ENCODE data around the gene CCL17. TPM values are rescaled to one million over a fixed set of nuclear protein-coding genes. Genes with fewer than 3 reads are reported as not detected.

CCL17 gene
- total and polyA plus RNA-seq, 10 of the 15 experiments (the other 5 are each of a cell fraction or from before 2014, with no cell fraction given), result 1.2 to 84.9 (median 34.2) TPM

DNA sequence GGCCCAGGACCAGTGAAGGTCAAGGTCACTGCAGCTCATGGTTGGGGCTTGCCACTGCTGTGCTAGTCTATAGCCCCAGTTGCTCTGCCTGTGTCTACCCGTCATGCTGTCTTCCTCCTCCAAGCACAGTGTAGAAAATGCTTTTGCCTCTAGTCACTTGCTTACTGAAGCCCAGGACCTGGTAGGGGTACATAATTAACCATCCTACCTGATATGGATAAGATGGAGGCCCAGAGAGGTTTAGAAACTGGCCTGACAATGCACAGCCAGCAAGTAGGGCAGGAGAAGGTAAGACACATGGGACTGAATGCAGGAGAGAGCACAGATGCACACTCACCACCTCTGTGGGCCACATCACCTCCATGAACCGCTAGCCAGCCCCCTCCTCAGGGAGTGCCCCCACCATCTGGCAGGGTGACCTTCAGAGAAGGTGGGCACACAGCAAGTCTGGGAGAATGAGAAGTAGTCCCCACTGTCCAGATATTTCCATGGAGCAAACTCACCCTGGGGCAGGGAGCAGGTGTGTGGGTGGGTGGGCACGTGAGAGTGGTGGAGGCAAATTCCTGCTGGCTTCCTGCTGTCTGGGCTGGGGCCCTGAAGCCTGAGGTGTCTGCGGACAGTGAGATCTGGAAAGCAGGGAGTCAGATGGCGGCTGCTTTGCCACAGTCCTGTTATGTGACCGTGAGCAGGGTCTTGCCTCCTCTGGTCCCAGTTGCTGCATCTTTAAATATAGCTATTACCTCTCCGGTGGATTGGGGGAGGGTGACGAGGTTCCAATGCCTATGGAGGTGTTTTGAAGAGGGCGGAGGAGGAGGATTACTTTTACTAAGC lies 31.2 kb upstream of the CCL17 start:
- in situ Hi-C loops (cut with MboI) (no loop called here), intact Hi-C loops (cut with micrococcal nuclease; ENCODE audit: unreplicated experiment) (no loop called here)
- Histone ChIP-seq H3K4me2 (ENCODE audit: control insufficient read depth, insufficient read depth) (peak overlapping the region; percentile 26), H3K9ac (ENCODE audit: control insufficient read depth, insufficient read depth, low read length) (no peak overlapping the region; the same call in 1 of the 2 replicates), H4K20me1 (ENCODE audit: control insufficient read depth, insufficient read depth) (no peaks in the 10 kb centered on the region), H3K4me3 (no peak overlapping the region), H3K27me3 (replicated peaks in 1 of 2; ENCODE audit: control insufficient read depth in 2 of 2, insufficient read depth in 2 of 2, low read length in 1 of 2) (no peaks in the 10 kb centered on the region), H3K9me3 (replicated peaks; ENCODE audit: control insufficient read depth, insufficient read depth, low read length) (no peaks in the 10 kb centered on the region), H3K27ac (ENCODE audit: control insufficient read depth, insufficient read depth) (no peak overlapping the region), H2AFZ (ENCODE audit: control insufficient read depth, low read depth, low read length) (no peak overlapping the region), H3K4me1 (ENCODE audit: control insufficient read depth, insufficient read depth, low read length) (peaks cover 22% of the 10 kb centered on the region), H3K79me2 (ENCODE audit: control insufficient read depth, insufficient read depth, low read length) (no peaks in the 10 kb centered on the region), H3K36me3 (ENCODE audit: control insufficient read depth in 2 of 2, insufficient read depth in 2 of 2, low read length in 1 of 2) (no peaks in the 10 kb centered on the region)
- ATAC-seq, result peak; percentile 27
- ChIA-PET SMC1A (ENCODE audit: uncharacterized antibody, unreplicated experiment) (interaction anchor here (0.8 to 7.0 kb wide), 8 partner anchors 9 to 70 kb away, joined by 3 to 55 read pairs (median 4); no protein-coding TSS in a partner anchor), RAD21 (ENCODE audit: unreplicated experiment) (interaction anchor here (0.9 to 5.3 kb wide), 13 partner anchors 8 to 114 kb away, joined by 3 to 41 read pairs (median 7); no protein-coding TSS in a partner anchor), CTCF (interaction anchor here (1.0 to 3.5 kb wide), 9 partner anchors 13 to 74 kb away, joined by 3 to 30 read pairs (median 5); no protein-coding TSS in a partner anchor), POLR2A (interaction anchor here (0.6 to 4.7 kb wide), 10 partner anchors 8 to 168 kb away, joined by 3 to 28 read pairs (median 4); no protein-coding TSS in a partner anchor)
- 57% methylated on average over 9 of the region's 9 CpGs for WGBS (ENCODE audit: insufficient coverage, insufficient replicate concordance, low lambda C conversion rate, missing lambda C conversion rate)
- BruUV-seq (replicated peaks), result TSS peak; percentile 57
- no peak for DNase-seq (ENCODE audit: low read depth, low spot score)
- no peak for FAIRE-seq
- TF ChIP-seq, protein P1, sequence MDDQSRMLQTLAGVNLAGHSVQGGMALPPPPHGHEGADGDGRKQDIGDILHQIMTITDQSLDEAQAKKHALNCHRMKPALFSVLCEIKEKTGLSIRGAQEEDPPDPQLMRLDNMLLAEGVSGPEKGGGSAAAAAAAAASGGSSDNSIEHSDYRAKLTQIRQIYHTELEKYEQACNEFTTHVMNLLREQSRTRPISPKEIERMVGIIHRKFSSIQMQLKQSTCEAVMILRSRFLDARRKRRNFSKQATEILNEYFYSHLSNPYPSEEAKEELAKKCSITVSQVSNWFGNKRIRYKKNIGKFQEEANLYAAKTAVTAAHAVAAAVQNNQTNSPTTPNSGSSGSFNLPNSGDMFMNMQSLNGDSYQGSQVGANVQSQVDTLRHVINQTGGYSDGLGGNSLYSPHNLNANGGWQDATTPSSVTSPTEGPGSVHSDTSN (IDR thresholded peaks at IDR 0.05; ENCODE audit: insufficient replicate concordance, low read depth, low read length), result no peak
- TF ChIP-seq, protein P2, sequence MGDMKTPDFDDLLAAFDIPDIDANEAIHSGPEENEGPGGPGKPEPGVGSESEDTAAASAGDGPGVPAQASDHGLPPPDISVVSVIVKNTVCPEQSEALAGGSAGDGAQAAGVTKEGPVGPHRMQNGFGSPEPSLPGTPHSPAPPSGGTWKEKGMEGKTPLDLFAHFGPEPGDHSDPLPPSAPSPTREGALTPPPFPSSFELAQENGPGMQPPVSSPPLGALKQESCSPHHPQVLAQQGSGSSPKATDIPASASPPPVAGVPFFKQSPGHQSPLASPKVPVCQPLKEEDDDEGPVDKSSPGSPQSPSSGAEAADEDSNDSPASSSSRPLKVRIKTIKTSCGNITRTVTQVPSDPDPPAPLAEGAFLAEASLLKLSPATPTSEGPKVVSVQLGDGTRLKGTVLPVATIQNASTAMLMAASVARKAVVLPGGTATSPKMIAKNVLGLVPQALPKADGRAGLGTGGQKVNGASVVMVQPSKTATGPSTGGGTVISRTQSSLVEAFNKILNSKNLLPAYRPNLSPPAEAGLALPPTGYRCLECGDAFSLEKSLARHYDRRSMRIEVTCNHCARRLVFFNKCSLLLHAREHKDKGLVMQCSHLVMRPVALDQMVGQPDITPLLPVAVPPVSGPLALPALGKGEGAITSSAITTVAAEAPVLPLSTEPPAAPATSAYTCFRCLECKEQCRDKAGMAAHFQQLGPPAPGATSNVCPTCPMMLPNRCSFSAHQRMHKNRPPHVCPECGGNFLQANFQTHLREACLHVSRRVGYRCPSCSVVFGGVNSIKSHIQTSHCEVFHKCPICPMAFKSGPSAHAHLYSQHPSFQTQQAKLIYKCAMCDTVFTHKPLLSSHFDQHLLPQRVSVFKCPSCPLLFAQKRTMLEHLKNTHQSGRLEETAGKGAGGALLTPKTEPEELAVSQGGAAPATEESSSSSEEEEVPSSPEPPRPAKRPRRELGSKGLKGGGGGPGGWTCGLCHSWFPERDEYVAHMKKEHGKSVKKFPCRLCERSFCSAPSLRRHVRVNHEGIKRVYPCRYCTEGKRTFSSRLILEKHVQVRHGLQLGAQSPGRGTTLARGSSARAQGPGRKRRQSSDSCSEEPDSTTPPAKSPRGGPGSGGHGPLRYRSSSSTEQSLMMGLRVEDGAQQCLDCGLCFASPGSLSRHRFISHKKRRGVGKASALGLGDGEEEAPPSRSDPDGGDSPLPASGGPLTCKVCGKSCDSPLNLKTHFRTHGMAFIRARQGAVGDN (IDR thresholded peaks at IDR 0.05), result no peak
- TF ChIP-seq GATAD2B (conservative IDR thresholded peaks at IDR 0.05; ENCODE audit: low read depth), result 0 out of 2 replicates have a peak, but pooled peaks have one; percentile 14
- TF ChIP-seq, protein P3, sequence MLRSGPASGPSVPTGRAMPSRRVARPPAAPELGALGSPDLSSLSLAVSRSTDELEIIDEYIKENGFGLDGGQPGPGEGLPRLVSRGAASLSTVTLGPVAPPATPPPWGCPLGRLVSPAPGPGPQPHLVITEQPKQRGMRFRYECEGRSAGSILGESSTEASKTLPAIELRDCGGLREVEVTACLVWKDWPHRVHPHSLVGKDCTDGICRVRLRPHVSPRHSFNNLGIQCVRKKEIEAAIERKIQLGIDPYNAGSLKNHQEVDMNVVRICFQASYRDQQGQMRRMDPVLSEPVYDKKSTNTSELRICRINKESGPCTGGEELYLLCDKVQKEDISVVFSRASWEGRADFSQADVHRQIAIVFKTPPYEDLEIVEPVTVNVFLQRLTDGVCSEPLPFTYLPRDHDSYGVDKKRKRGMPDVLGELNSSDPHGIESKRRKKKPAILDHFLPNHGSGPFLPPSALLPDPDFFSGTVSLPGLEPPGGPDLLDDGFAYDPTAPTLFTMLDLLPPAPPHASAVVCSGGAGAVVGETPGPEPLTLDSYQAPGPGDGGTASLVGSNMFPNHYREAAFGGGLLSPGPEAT (IDR thresholded peaks at IDR 0.05; ENCODE audit: low read depth), result 0 out of 2 replicates have a peak, but pooled peaks have one; percentile 4
- TF ChIP-seq KLF5 (IDR thresholded peaks at IDR 0.05; ENCODE audit: partially characterized antibody), result no peak
- no peak for TF ChIP-seq STAT3 (IDR thresholded peaks at IDR 0.05; ENCODE audit: low read depth, low read length)
- peak; percentile 78 for TF ChIP-seq SMARCA5 (IDR thresholded peaks at IDR 0.05)
- no peak for TF ChIP-seq POLR2AphosphoS5 (IDR thresholded peaks at IDR 0.05; ENCODE audit: low read length)
- TF ChIP-seq BHLHE40 (IDR thresholded peaks at IDR 0.05; ENCODE audit: borderline replicate concordance in 1 of 2, low read depth in 2 of 2, low read length in 1 of 2), result peak; percentile 30 to 65; a peak in 2 of 4 replicates
- peak; percentile 78; the same call in 1 of the 2 replicates for TF ChIP-seq ESRRA (IDR thresholded peaks at IDR 0.05; ENCODE audit: low read length)
- TF ChIP-seq MYB (IDR thresholded peaks at IDR 0.05; ENCODE audit: borderline replicate concordance, low read depth, low read length), result no peak
- TF ChIP-seq NR2F1 (conservative IDR thresholded peaks at IDR 0.05), result peak; percentile 91; the same call in 1 of the 2 replicates
- peak; percentile 10; the same call in 1 of the 2 replicates for TF ChIP-seq EED (IDR thresholded peaks at IDR 0.05; ENCODE audit: low read depth)
- TF ChIP-seq LARP7 (IDR thresholded peaks at IDR 0.05), result 0 out of 2 replicates have a peak, but pooled peaks have one; percentile 46
